ENCODE results near the gene AUTS2. TPM values are rescaled to one million over a fixed set of nuclear protein-coding genes. Genes with fewer than 3 reads are reported as not detected.

Gene AUTS2
- total RNA-seq, 6 donors from 2014 or later: 38.9 to 151 (median 55.8) TPM

DNA sequence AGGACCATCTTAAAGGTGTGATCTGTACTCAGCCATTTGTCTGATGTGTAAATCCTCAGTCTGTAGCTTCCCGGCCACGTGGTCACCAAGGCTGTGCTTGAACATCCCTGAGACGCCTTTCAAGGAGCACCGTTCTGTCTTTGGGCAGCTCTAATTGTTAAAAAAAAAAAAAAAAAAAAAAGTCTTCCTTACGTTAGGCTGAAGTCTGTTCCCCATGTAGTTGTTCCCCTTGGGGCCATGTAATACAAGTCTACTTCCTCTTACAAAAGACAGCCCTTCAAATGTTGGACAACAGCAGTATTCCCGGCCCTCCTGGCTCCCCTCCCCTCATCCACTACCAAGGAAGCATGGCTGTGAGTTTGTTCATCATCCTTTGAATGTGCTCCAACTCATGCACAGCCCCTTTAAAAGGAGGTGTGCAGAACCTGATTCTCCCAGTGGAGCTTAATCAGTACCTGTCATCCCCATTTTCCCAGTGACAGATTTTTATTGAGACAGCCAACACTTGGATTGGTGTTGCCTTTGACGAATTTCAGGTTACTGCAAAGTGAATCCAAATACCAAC is 1141.5 kb downstream of the AUTS2 start:
- no peak for TF ChIP-seq EP300 (IDR thresholded peaks at IDR 0.05)
- TF ChIP-seq, protein P1, sequence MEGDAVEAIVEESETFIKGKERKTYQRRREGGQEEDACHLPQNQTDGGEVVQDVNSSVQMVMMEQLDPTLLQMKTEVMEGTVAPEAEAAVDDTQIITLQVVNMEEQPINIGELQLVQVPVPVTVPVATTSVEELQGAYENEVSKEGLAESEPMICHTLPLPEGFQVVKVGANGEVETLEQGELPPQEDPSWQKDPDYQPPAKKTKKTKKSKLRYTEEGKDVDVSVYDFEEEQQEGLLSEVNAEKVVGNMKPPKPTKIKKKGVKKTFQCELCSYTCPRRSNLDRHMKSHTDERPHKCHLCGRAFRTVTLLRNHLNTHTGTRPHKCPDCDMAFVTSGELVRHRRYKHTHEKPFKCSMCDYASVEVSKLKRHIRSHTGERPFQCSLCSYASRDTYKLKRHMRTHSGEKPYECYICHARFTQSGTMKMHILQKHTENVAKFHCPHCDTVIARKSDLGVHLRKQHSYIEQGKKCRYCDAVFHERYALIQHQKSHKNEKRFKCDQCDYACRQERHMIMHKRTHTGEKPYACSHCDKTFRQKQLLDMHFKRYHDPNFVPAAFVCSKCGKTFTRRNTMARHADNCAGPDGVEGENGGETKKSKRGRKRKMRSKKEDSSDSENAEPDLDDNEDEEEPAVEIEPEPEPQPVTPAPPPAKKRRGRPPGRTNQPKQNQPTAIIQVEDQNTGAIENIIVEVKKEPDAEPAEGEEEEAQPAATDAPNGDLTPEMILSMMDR (IDR thresholded peaks at IDR 0.05): no peak
- TF ChIP-seq POLR2A (IDR thresholded peaks at IDR 0.05): no peak
- no peak for TF ChIP-seq POLR2AphosphoS5 (IDR thresholded peaks at IDR 0.05)

DNA sequence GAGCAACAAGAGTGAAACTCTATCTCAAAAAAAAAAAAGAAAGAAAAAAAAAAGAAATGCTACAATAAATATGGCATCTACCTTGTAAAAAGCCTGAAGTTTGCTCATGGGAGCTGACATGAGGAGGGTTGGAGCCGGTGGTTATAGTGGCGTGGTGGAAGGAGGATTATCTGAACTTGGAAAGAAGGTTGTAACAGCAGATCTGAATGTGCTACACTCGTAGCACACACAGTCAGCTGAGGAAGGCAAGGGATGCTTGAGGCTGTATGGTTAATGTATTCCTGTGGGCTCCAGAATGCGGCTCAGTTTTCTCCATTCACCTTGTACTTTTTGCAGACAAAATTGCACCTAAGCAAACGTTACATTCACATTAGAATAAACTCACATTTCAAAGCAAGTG is 1143.4 kb downstream of the AUTS2 start:
- TF ChIP-seq POLR2A (IDR thresholded peaks at IDR 0.05) (no peak), POLR2AphosphoS5 (IDR thresholded peaks at IDR 0.05) (no peak), EP300 (IDR thresholded peaks at IDR 0.05) (no peak)
- TF ChIP-seq, protein P1 (IDR thresholded peaks at IDR 0.05): no peak
- Histone ChIP-seq H3K27ac (no peak overlapping the region), H3K27me3 (no peaks in the 10 kb centered on the region), H3K9me3 (no peaks in the 10 kb centered on the region), H3K36me3 (no peaks in the 10 kb centered on the region), H3K4me1 (peaks cover 12 to 30% (median 20%) of the 10 kb centered on the region in 4 donors), H3K4me3 (no peak overlapping the region)
- 88 to 90% methylated on average over 5 of the region's 5 CpGs for WGBS, 2 donors
- DNase-seq (no peak), ATAC-seq (ENCODE audit: low FRiP score in 2 of 2) (no peak)

More for the DNA sequence above, 1141.5 kb downstream of the AUTS2 start:
- H3K27me3 ChIP-seq: no peaks in the 10 kb centered on the region
- H3K27ac ChIP-seq: no peak overlapping the region
- H3K4me3 ChIP-seq: no peak overlapping the region
- H3K36me3 ChIP-seq: no peaks in the 10 kb centered on the region
- WGBS, 2 donors: 55 to 72% methylated on average over 7 of the region's 7 CpGs
- H3K9me3 ChIP-seq: no peaks in the 10 kb centered on the region
- H3K4me1 ChIP-seq: peaks cover 17 to 40% (median 28%) of the 10 kb centered on the region in 4 donors
- ATAC-seq (ENCODE audit: low FRiP score in 2 of 2) (no peak), DNase-seq (no peak)

DNA sequence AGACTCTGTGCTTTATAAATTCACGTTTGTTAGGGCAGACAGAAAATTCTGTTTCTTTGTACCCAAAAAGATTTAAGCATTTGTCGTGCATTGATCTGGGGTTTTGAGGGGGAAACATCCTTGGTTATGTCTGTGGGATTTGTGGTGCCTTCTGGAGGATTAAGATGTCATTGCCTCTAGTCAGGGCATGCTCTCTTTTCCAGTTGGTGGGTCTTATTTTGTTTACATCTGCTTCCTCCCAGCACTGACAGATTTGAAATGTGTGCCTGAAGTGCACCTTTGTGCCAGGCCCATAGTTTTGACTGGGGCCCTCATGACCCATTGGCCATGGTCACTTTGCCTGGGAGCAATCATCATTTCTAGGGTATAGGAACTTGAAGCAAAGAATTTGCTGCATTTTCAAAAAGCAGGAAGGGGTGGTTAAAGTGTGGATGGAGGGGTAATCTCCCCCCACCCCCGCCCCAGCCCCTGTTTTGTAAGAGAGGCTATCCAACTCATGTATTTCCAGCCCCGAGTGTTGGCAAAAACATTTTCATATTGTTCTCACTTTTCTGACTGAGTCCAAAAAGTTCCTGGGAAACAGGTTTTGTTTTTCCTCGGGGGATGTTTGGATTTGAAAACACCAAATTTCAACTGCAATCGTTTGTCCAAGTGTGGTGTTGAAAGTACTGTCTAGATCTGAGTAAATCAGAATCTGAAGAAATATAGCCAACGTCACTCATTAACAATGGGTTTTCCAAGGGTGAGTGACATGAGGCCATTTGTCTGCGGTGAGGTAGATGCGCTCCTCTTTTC is 1145.5 kb downstream of the AUTS2 start:
- no peak for ATAC-seq (ENCODE audit: low FRiP score in 2 of 2)
- no peak overlapping the region for H3K27ac ChIP-seq
- H3K4me3 ChIP-seq: no peak overlapping the region
- DNase-seq: no peak
- H3K27me3 ChIP-seq: no peaks in the 10 kb centered on the region
- no peaks in the 10 kb centered on the region for H3K36me3 ChIP-seq
- TF ChIP-seq POLR2A (IDR thresholded peaks at IDR 0.05) (no peak), EP300 (IDR thresholded peaks at IDR 0.05) (no peak), POLR2AphosphoS5 (IDR thresholded peaks at IDR 0.05) (no peak)
- TF ChIP-seq, protein P1 (IDR thresholded peaks at IDR 0.05): no peak
- H3K9me3 ChIP-seq: no peaks in the 10 kb centered on the region
- peaks cover 0 to 9% (median 4%) of the 10 kb centered on the region in 4 donors for H3K4me1 ChIP-seq
- 53 to 70% methylated on average over 9 of the region's 9 CpGs for WGBS, 2 donors

DNA sequence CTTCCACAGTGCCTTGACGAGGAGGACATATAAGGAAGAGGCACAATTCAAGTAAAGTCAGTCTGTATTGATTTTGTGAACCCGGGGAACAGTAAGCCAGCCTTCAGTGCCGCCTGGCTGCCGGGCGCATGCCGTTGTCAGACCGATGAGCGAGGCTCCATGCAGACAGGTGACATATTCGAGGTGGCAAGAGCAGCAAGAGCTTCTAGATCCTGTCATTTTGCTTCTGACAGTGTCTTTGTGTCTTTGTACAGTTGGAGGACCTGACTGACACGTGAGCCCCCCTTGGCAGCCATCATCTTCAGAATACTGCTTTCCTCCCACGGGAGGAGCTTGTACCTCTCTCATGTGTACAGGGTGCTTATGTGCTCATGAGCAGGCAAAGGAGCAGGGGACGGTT is 1146.2 kb downstream of the AUTS2 start:
- H3K4me3 ChIP-seq: no peak overlapping the region
- peaks cover 0 to 8% (median 1%) of the 10 kb centered on the region in 4 donors for H3K4me1 ChIP-seq
- WGBS, 2 donors: 90 to 92% methylated on average over 8 to 12 of the region's 12 CpGs
- DNase-seq (peak in 1 of 2 donors; percentile 58), ATAC-seq (ENCODE audit: low FRiP score in 2 of 2) (no peak)
- no peak overlapping the region for H3K27ac ChIP-seq
- no peaks in the 10 kb centered on the region for H3K36me3 ChIP-seq
- no peaks in the 10 kb centered on the region for H3K27me3 ChIP-seq
- TF ChIP-seq POLR2AphosphoS5 (IDR thresholded peaks at IDR 0.05) (no peak), EP300 (IDR thresholded peaks at IDR 0.05) (no peak), POLR2A (IDR thresholded peaks at IDR 0.05) (no peak)
- TF ChIP-seq, protein P1 (IDR thresholded peaks at IDR 0.05): no peak
- no peaks in the 10 kb centered on the region for H3K9me3 ChIP-seq
